Osteoblast (primary cell): ENCODE results near the gene MANEAL. TPM values are rescaled to one million over a fixed set of nuclear protein-coding genes. Genes with fewer than 3 reads are reported as not detected.

ENCODE experiments used
- DNase-seq: peaks from one replicate; pipeline ENCODE4 v3.0.0; 2011; ENCODE audit warnings: low spot score, mixed read lengths; ENCODE audit not compliant: insufficient read length; ENCODE audit errors: missing footprints
- H2AFZ ChIP-seq: 2 replicates; pipeline ENCODE4 v1.6.0; 2011; ENCODE audit warnings: mild to moderate bottlenecking, low read length
- H3K27ac ChIP-seq: 2 replicates; pipeline ENCODE4 v1.5.1; 2011; ENCODE audit warnings: mild to moderate bottlenecking, low read depth, low read length, moderate library complexity
- H3K27me3 ChIP-seq: 2 replicates; pipeline ENCODE4 v1.6.0; 2012; ENCODE audit warnings: mild to moderate bottlenecking, control low read depth, inconsistent platforms, low read length, moderate library complexity; ENCODE audit not compliant: insufficient read depth
- H3K36me3 ChIP-seq: 2 replicates; pipeline ENCODE4 v1.5.1; 2011; ENCODE audit warnings: mild to moderate bottlenecking, low read length, control low read depth, moderate library complexity; ENCODE audit not compliant: insufficient read depth
- H3K4me1 ChIP-seq: 2 replicates; pipeline ENCODE4 v1.5.1; 2011; ENCODE audit warnings: mild to moderate bottlenecking, low read length, control low read depth, moderate library complexity; ENCODE audit not compliant: insufficient read depth
- H3K4me2 ChIP-seq: 2 replicates; pipeline ENCODE4 v1.6.0; 2011; ENCODE audit warnings: mild to moderate bottlenecking, low read length; ENCODE audit not compliant: insufficient read depth
- H3K4me3 ChIP-seq: fragments of 200-600 bp; sonication (generic); 3 replicates; pipeline ENCODE4 v1.5.1; 2012; ENCODE audit warnings: mild to moderate bottlenecking, low read length, inconsistent platforms; ENCODE audit not compliant: insufficient read depth
- H3K79me2 ChIP-seq: 2 replicates; pipeline ENCODE4 v1.6.0; 2012; ENCODE audit warnings: mild to moderate bottlenecking, low read length, control low read depth, inconsistent platforms; ENCODE audit not compliant: insufficient read depth
- H3K9me3 ChIP-seq: 2 replicates; pipeline ENCODE4 v1.5.1; 2011; ENCODE audit warnings: low read depth, low read length, control low read depth
- H4K20me1 ChIP-seq: 2 replicates; pipeline ENCODE4 v1.6.0; 2012; ENCODE audit warnings: mild to moderate bottlenecking, low read length, control low read depth; ENCODE audit not compliant: insufficient read depth
- CTCF ChIP-seq: IDR thresholded peaks from 2 replicates; pipeline ENCODE4 v1.5.1; 2011; ENCODE audit warnings: mild to moderate bottlenecking, low read depth, low read length, moderate library complexity; ENCODE audit errors: extremely low read depth
- total RNA-seq: library from RNA; depleted of rRNA; stranded (reverse); fragments of >200 nt; gene quantifications from 2 replicates; pipeline ENCODE4 v1.2.3, GENCODE V29; 2012

MANEAL gene
- total RNA-seq, 1 donor, result 0.36 TPM

GRCh38 chr1:37845049-37845646 lies 51.5 kb downstream of the MANEAL start:
- Histone ChIP-seq H3K4me2 (no peak overlapping the region), H3K27me3 (no peaks in the 10 kb centered on the region), H3K79me2 (peaks cover 83% of the 10 kb centered on the region), H2AFZ (no peak overlapping the region), H4K20me1 (peaks cover 19% of the 10 kb centered on the region), H3K36me3 (peaks cover 11% of the 10 kb centered on the region), H3K4me3 (no peak overlapping the region), H3K9me3 (no peaks in the 10 kb centered on the region), H3K4me1 (no peaks in the 10 kb centered on the region), H3K27ac (no peak overlapping the region)
- no peak for DNase-seq
- TF ChIP-seq CTCF, result no peak

- TF ChIP-seq CTCF, result no peak
- no peak overlapping the region for H3K27ac ChIP-seq
- no peaks in the 10 kb centered on the region for H3K4me1 ChIP-seq
- no peak overlapping the region for H3K4me3 ChIP-seq
- H3K79me2 ChIP-seq, result peaks cover 90% of the 10 kb centered on the region
- peaks cover 11% of the 10 kb centered on the region for H3K36me3 ChIP-seq
- H3K27me3 ChIP-seq, result no peaks in the 10 kb centered on the region
- H2AFZ ChIP-seq, result no peak overlapping the region
- DNase-seq, result no peak
- H4K20me1 ChIP-seq, result peaks cover 21% of the 10 kb centered on the region
- H3K4me2 ChIP-seq, result no peak overlapping the region
- no peaks in the 10 kb centered on the region for H3K9me3 ChIP-seq
Measured at GRCh38 chr1:37845786-37846185, 52.1 kb downstream of the MANEAL start.

- Histone ChIP-seq H3K4me3 (no peak overlapping the region), H3K27me3 (no peaks in the 10 kb centered on the region), H2AFZ (no peak overlapping the region), H3K36me3 (peaks cover 11% of the 10 kb centered on the region), H3K9me3 (no peaks in the 10 kb centered on the region), H3K4me1 (no peaks in the 10 kb centered on the region), H4K20me1 (peaks cover 21% of the 10 kb centered on the region), H3K79me2 (peaks cover 91% of the 10 kb centered on the region), H3K27ac (no peak overlapping the region), H3K4me2 (no peak overlapping the region)
- DNase-seq, result no peak
- TF ChIP-seq CTCF, result no peak
Measured at GRCh38 chr1:37846647-37847339, 53.1 kb downstream of the MANEAL start.

GRCh38 chr1:37849480-37849879 lies 55.8 kb downstream of the MANEAL start:
- Histone ChIP-seq H2AFZ (no peak overlapping the region), H3K27me3 (no peaks in the 10 kb centered on the region), H3K27ac (no peak overlapping the region), H4K20me1 (peaks cover 30% of the 10 kb centered on the region), H3K36me3 (peaks cover 16% of the 10 kb centered on the region), H3K4me2 (no peak overlapping the region), H3K4me1 (no peaks in the 10 kb centered on the region), H3K9me3 (no peaks in the 10 kb centered on the region), H3K4me3 (no peak overlapping the region), H3K79me2 (peaks cover 96% of the 10 kb centered on the region)
- no peak for TF ChIP-seq CTCF
- no peak for DNase-seq
